ENCODE results near the gene GPR55. TPM values are rescaled to one million over a fixed set of nuclear protein-coding genes. Genes with fewer than 3 reads are reported as not detected.

GPR55 gene, protein sequence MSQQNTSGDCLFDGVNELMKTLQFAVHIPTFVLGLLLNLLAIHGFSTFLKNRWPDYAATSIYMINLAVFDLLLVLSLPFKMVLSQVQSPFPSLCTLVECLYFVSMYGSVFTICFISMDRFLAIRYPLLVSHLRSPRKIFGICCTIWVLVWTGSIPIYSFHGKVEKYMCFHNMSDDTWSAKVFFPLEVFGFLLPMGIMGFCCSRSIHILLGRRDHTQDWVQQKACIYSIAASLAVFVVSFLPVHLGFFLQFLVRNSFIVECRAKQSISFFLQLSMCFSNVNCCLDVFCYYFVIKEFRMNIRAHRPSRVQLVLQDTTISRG
- not detected in 3 replicates for polyA plus RNA-seq
- not detected for polyA plus RNA-seq (2011; ENCODE audit: low read depth)
- not detected in 2 replicates for polyA plus RNA-seq (2011; cell fraction: cytosol; rRNA removed)
- not detected in 2 replicates for polyA plus RNA-seq (2011; cell fraction: nucleus; rRNA removed)
- polyA plus RNA-seq (2012; ENCODE audit: low replicate concordance), result not detected in 2 replicates
- polyA minus RNA-seq, result 2.1 TPM in 1 of 3 replicates, not detected in the others
- not detected for polyA minus RNA-seq (2011; cell fraction: cytosol; rRNA and poly(A)+ RNA removed)
- polyA minus RNA-seq (2011; cell fraction: nucleus; rRNA and poly(A)+ RNA removed), result not detected in 2 replicates

DNA sequence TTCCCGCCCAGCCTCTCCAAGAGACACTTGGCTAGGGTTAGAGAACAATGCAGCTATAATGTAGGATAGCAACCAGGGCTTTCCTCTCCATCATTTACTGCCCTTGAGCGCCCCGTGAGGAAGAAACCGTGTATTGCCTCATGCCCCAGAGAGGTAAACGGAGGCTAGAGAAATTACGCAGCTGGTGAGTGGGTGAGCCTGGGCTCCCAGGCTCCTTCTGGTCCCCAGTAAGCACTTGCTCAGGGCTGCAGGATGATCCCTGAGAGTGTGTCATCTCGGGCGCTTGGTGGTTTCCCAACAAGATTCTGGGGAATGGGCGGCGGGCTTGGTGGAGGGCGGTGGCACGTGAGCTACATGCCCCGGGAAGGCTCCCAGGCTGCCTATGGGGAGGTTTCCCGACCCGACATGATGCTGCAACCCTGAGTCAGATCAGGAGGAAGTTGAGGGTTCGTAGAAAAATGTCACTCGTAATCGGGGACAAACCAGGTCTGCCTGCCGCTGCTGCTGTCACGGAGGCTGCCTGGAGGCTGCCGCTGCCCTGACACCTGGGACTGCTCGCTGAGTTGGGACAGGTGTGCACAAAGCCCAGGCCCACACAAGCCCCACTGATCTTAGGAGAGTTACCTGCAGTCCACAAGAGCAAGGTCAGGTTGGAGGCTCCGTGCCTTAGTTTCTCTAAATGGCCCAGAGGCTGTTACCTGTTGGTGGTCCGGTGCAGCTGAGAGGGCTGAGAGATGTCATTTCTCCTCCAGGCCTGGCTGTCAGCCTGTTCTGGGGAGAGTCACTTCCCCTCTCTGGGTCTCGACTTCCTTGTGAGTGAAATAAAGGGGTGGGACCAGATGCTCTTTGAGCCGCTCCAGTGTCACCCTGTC, at the start of gene GPR55:
TSS of gene GPR55 (minus strand) at position 773 of the 872 bp plus-strand sequence. CDS start 14,280 bp downstream, outside the sequence.
- Histone ChIP-seq H3K27ac (ENCODE audit: control insufficient read depth, insufficient read depth, low read length) (no peak within 1 kb of the TSS), H3K9ac (ENCODE audit: control insufficient read depth, extremely low read depth, insufficient read depth, low read length) (no peak within 1 kb of the TSS), H3K4me3 (ENCODE audit: control insufficient read depth in 2 of 3, extremely low read depth in 1 of 3, insufficient read depth in 2 of 3, low read depth in 1 of 3, low read length in 3 of 3) (no peak within 1 kb of the TSS), H3K4me1 (ENCODE audit: control insufficient read depth, extremely low read depth, insufficient read depth, low read length) (peaks cover 5% of the 10 kb centered on the region), H3K79me2 (ENCODE audit: control insufficient read depth, insufficient read depth, low read length) (no peaks in the 10 kb centered on the region), H2AFZ (ENCODE audit: control insufficient read depth, low read length) (no peak within 1 kb of the TSS), H3K36me3 (ENCODE audit: control insufficient read depth in 2 of 2, extremely low read depth in 1 of 2, insufficient read depth in 2 of 2, low read length in 2 of 2) (no peaks in the 10 kb centered on the region), H3K9me3 (ENCODE audit: control insufficient read depth, low read depth, low read length) (no peaks in the 10 kb centered on the region), H4K20me1 (ENCODE audit: control insufficient read depth, extremely low read depth, insufficient read depth, low read length) (no peaks in the 10 kb centered on the region), H3K27me3 (ENCODE audit: control insufficient read depth, extremely low read depth, insufficient read depth, low read length) (peaks cover under 1% of the 10 kb centered on the region), H3K4me2 (ENCODE audit: control insufficient read depth, extremely low read depth, insufficient read depth, low read depth, low read length) (peak within 1 kb of the TSS; percentile 32), H3K9me1 (ENCODE audit: control insufficient read depth, extremely low read depth, insufficient read depth, low read length) (no peaks in the 10 kb centered on the region)
- DNase-seq (ENCODE audit: low read depth, low spot score), result no peak
- TF ChIP-seq EZH2 (IDR thresholded peaks at IDR 0.05; ENCODE audit: low read length), result no peak
- TF ChIP-seq, protein P1, sequence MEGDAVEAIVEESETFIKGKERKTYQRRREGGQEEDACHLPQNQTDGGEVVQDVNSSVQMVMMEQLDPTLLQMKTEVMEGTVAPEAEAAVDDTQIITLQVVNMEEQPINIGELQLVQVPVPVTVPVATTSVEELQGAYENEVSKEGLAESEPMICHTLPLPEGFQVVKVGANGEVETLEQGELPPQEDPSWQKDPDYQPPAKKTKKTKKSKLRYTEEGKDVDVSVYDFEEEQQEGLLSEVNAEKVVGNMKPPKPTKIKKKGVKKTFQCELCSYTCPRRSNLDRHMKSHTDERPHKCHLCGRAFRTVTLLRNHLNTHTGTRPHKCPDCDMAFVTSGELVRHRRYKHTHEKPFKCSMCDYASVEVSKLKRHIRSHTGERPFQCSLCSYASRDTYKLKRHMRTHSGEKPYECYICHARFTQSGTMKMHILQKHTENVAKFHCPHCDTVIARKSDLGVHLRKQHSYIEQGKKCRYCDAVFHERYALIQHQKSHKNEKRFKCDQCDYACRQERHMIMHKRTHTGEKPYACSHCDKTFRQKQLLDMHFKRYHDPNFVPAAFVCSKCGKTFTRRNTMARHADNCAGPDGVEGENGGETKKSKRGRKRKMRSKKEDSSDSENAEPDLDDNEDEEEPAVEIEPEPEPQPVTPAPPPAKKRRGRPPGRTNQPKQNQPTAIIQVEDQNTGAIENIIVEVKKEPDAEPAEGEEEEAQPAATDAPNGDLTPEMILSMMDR (optimal IDR thresholded peaks at IDR 0.05 in 1 of 3, IDR thresholded peaks at IDR 0.05 in 1 of 3, conservative IDR thresholded peaks at IDR 0.05 in 1 of 3; ENCODE audit: extremely low read depth in 1 of 3, insufficient read depth in 2 of 3, low read length in 3 of 3), result peak; percentile 15 to 40 (median 30)
- no peak for FAIRE-seq
- dilution Hi-C loops (cut with MboI; ENCODE audit: extremely low pct_ligation_motif_present, low sequenced_read_pairs), result no loop called here

DNA sequence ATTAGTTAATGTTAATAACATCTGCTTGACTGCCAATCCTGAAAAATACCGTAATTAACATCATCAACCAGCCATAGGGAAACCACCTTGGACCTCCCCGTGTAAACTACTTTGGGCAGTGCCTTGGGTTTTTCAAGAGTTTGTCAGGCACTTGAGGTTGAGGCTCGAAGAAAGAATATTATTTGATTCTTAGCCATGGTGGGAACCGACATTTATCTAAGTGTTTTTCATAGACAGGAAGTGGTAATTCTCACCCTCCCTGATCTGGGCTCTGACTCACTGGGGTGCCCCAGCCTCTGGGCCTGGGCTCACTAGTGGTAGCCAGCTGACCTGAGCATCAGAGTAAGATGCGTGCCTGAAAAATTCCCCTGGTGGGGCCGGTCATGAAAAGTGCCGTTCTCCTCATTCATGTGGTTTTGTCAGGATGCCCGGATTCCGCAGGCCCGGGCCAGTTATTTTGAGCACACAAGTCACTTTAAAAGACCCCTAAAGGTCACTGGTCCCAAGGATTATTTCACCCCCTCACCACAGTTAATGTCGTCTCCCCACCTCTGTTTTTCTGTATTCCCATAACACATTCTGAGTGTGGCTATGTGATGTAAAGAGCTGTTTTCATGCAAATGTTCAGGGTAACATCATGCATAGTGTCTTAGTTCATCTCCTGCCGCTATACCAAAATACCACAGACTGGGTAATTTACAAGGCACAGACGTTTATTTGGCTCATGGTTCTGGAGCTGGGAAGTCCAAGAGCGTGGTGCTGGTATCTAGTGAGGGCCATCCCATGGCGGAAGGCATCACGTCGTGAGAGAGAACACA, 49.3 kb upstream of the GPR55 start:
- dilution Hi-C loops (cut with MboI; ENCODE audit: extremely low pct_ligation_motif_present, low sequenced_read_pairs), result no loop called here
- DNase-seq (ENCODE audit: low read depth, low spot score), result no peak

More for the DNA sequence above, 49.3 kb upstream of the GPR55 start:
- Histone ChIP-seq H3K9ac (ENCODE audit: control insufficient read depth, extremely low read depth, insufficient read depth, low read length) (no peak overlapping the region), H3K9me1 (ENCODE audit: control insufficient read depth, extremely low read depth, insufficient read depth, low read length) (no peaks in the 10 kb centered on the region), H4K20me1 (ENCODE audit: control insufficient read depth, extremely low read depth, insufficient read depth, low read length) (no peaks in the 10 kb centered on the region), H3K27ac (ENCODE audit: control insufficient read depth, insufficient read depth, low read length) (no peak overlapping the region), H3K36me3 (ENCODE audit: control insufficient read depth in 2 of 2, extremely low read depth in 1 of 2, insufficient read depth in 2 of 2, low read length in 2 of 2) (no peaks in the 10 kb centered on the region), H3K9me3 (ENCODE audit: control insufficient read depth, low read depth, low read length) (no peaks in the 10 kb centered on the region), H3K4me2 (ENCODE audit: control insufficient read depth, extremely low read depth, insufficient read depth, low read depth, low read length) (peak overlapping the region; percentile 45), H3K4me3 (ENCODE audit: control insufficient read depth in 2 of 3, extremely low read depth in 1 of 3, insufficient read depth in 2 of 3, low read depth in 1 of 3, low read length in 3 of 3) (no peak overlapping the region), H3K4me1 (ENCODE audit: control insufficient read depth, extremely low read depth, insufficient read depth, low read length) (peaks cover 5% of the 10 kb centered on the region), H3K79me2 (ENCODE audit: control insufficient read depth, insufficient read depth, low read length) (no peaks in the 10 kb centered on the region), H2AFZ (ENCODE audit: control insufficient read depth, low read length) (peak overlapping the region; percentile 66), H3K27me3 (ENCODE audit: control insufficient read depth, extremely low read depth, insufficient read depth, low read length) (no peaks in the 10 kb centered on the region)
- TF ChIP-seq, protein P1 (optimal IDR thresholded peaks at IDR 0.05 in 1 of 3, IDR thresholded peaks at IDR 0.05 in 1 of 3, conservative IDR thresholded peaks at IDR 0.05 in 1 of 3; ENCODE audit: extremely low read depth in 1 of 3, insufficient read depth in 2 of 3, low read length in 3 of 3), result no peak
- TF ChIP-seq EZH2 (IDR thresholded peaks at IDR 0.05; ENCODE audit: low read length), result no peak
- FAIRE-seq, result no peak
